GM18858 (cell line): ENCODE measurements around the gene FNIP2.
"Not testable (repeated sequence)": the region's sequence is repeated elsewhere in the genome, so short reads cannot be mapped to it uniquely, and the experiment has no call there.

Source experiments
- ATAC-seq: cut with Tn5 transposase; IDR thresholded peaks from one replicate; pipeline ENCODE4 v1.9.1; 2021; ENCODE audit not compliant: unreplicated experiment

FNIP2 gene

DNA sequence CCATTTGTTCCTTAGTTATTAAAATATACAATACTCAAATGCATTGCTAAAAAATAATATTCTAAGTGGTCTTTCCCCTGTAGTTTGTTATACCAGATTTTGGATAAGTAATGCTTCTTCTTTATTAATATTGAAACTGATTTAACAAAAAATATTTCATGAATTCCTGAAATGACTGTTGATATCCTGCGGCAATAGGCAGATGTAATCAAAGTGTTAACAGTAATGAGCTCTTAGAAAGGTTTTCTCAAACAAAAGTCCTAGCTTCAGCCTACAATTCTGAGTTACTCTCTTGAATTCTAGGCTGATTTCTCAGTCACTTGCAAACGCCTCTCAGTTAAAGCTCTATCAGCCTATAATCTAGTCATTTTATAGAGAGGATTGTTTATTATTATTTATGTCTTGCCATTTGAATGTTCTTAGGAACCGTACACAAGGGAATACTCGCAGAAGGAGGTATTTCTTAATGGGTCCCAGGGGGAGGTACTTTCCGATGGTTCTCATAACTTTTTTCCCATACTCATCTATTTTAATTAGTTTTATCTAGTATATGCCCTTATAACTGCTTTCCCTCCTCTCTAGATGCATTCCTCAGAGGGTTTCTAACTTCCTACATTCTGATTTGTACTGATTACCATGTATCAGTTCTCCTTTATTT is 96.8 kb downstream of the FNIP2 start:
- ATAC-seq, result no peak

DNA sequence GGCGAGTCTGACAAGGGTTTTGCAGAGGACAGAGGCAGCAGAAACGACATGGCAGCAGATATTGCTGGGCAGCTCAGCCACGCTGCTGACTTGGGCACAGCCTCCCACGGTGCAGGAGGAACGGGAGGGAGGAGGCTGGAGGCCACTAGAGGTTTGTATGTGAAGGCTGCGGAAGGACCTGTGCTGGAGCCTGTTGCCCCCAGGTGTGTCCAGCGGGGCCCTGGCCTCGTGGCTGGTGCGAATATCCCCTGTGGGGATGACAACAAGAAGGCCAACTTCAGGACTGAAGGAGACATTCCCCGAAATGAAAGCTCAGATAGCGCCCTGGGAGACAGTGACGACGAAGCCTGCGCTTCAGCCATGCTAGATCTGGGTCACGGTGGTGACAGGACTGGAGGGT is 100.2 kb downstream of the FNIP2 start:
- no peak for ATAC-seq

GRCh38 chr4:158869761-158870160 is 100.9 kb downstream of the FNIP2 start:
- ATAC-seq, result no peak

- no peak for ATAC-seq
Measured at GRCh38 chr4:158870282-158870625, 101.4 kb downstream of the FNIP2 start.

DNA sequence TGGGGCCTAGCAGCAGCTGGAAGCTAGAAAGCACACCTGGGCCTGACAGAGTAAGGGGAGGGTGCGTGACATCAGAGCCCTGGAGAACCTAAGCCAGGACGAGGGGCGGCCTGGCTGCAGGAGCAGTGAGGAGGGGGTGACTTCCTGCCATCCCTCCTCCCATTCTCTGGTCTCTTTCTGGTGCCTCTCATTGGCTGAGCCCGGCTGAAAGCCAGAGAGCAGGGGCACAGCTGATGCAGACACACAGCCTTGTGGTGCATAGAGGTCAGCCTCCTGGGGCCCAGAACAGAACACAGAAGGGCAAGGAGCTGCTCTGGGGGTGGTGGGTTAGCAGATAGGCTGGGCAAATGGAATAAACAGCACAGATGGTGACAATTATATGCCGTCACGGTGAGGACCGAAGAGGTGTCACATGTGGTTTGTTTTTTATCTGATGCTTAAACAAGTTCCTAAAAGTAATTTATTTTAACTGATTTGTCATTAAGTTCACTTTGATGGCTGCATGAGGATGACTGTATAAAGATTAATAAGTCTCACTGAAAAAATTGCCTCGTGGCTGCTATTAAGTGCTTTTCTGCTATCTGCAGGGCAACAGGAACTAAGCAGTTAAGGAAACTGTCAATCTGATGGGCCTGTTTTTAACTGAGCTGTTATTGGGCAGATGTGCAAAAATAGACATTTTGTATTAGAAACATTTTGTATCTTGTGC is 102.0 kb downstream of the FNIP2 start:
- no peak for ATAC-seq

DNA sequence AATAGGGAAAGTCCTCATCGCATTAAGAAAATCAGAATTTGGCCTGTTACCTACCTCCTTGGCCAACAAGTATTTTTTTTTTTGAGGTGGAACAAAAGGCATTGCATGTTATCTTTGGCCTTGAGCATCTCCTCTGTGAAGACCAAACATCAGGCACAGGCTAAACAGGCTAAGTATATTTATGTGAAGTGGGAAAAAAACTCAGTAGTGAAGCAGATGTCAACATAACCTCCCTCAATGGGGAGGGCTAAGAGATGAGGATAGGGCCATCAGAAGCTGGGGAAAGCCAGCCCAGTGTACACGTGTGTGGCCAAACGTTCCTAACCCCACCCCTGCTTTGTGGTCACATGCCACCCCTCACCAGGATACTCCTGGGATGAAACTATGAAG is 102.5 kb downstream of the FNIP2 start:
- no peak for ATAC-seq

- ATAC-seq, result no peak
Measured at GRCh38 chr4:158873795-158874401, 105.1 kb downstream of the FNIP2 start.

- ATAC-seq, result no peak
Measured at GRCh38 chr4:158875026-158875425, 106.2 kb downstream of the FNIP2 start.

- ATAC-seq, result no peak
Measured at GRCh38 chr4:158875455-158875854, 106.6 kb downstream of the FNIP2 start.

DNA sequence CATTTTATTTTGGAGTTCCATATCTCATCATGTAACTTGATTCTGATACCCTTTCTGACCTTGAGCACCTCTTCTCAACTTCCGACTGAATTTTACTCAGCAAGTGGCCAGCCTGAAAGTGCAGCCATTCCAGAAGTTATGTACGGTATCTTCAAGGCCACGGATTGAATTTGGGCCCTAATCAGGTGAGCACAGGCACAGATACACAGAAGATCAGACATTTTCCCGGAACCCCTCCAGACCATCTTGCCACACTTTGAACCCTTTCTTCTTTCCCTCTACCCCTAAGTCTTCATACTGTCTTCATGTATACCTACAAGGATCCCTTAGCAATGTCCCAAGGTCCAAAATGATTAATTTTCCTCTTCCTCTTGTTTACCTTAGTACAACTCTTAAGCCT is 108.2 kb downstream of the FNIP2 start:
- no peak for ATAC-seq

- not testable (repeated sequence) for ATAC-seq
Measured at GRCh38 chr4:158882142-158882541, 113.3 kb downstream of the FNIP2 start.

DNA sequence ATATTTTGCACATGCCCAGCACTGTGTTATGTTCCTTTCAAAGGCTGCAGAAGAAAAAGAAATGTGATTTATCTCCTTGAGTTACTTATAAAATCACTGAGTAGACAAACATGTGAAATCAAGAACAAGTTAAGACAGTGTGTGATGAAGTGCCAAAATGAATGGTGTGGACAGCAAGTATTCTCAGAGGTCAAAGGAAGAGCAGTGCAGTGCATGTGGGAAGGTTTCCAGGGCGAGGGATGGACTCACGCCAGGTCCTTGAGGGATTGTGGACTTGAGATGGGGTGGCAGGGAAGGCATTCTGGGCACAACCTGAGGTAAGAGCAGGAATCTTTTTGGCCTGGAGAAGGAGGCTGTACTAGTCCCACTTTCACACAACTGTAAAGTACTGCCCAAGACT is 115.5 kb downstream of the FNIP2 start:
- ATAC-seq, result no peak

- no peak for ATAC-seq
Measured at GRCh38 chr4:158885564-158885963, 116.7 kb downstream of the FNIP2 start.

GRCh38 chr4:158890294-158890693 is 121.5 kb downstream of the FNIP2 start:
- ATAC-seq, result no peak

DNA sequence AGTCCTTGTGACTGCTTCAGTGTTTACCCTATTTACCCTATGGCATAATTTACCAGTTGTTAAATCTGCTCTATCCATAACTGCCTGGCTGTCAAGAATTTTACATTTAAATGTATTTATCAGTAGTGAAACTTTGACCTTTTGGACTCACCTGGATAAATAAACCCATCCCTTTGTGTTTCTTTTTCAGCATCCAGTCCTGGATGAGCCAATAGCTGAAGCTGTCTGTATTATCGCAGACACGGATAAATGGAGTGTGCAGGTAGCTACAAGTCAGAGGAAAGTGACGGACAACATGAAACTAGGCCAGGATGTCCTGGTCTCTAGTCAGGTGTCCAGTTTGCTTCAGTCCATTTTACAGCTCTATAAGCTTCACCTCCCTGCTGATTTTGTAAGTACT is 122.4 kb downstream of the FNIP2 start:
- ATAC-seq, result no peak

DNA sequence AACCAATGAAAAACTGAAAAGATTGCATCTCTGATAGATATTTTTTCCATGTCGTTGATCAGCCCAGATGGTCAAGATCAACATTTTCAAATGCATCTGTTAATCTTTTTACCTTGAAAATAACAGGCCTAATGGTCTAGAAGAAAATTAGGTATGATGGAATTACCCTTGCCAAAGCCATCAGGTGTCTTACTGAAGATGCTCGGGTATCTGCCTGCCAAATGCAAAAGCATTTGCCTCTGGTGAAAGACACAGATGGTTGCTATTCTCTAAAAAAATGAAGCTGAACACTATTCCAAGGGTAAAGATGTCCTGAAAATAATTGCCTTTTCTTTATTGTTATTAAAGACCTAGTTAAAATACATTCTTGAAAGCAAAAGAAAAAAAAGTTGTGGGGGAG is 126.0 kb downstream of the FNIP2 start:
- ATAC-seq, result no peak

- no peak for ATAC-seq
Measured at GRCh38 chr4:158895797-158896576, 127.2 kb downstream of the FNIP2 start.

DNA sequence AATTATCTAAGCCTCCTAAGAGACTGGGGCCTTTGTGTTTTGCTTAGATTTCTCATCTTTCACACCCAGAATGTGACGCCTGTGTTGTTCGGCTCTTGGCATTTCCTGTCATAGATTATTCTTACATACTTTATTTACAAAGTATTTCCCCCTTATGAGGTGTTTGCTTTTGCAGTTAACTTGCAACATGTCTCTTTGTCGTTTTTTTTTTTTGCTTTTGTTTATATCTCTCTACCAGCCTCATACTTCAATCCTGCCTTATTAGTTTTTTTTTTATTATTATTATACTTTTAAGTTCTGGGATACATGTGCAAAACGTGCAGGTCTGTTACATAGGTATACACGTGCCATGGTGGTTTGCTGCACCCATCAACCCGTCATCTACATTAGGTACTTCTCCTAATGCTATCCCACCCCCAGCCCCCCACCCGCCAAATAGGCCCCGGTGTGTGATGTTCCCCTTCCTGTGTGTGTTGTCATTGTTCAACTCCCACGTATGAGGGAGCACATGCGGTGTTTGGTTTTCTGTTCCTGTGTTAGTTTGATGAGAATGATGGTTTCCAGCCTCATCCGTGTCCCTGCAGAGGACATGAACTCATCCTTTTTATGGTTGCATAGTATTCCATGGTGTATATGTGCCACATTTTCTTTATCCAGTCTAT is 127.9 kb downstream of the FNIP2 start:
- not testable (repeated sequence) for ATAC-seq

- ATAC-seq, result not testable (repeated sequence)
Measured at GRCh38 chr4:158900408-158900807, 131.6 kb downstream of the FNIP2 start.

DNA sequence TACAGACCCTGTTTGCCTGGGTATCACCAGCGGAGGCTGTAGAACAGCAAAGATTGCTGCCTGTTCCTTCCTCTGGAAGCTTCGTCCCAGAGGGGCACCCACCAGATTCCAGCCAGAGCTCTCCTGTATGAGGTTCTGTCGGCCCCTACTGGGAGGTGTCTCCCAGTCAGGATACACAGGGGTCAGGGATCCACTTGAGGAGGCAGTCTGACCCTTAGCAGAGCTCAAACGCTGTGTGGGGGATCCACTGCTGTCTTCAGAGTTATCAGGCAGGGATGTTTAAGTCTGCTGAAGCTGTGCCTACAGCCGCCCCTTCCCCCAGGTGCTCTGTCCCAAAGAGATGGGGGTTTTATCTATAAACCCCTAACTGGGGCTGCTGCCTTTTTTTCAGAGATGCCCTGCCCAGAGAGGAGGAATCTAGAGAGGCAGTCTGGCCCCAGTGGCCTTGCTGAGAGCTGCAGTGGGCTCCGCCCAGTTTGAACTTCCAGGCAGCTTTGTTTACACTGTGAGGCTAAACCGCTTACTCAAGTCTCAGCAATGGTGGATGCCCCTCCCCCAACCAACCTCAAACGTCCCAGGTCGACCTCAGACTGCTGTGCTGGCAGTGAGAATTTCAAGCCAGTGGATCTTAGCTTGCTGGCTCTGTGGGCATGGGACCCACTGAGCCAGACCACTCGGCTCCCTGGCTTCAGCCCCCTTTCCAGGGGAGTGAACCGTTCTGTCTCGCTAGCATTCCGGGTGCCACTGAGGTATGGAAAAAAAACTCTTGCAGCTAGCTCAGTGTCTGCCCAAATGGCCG is 133.7 kb downstream of the FNIP2 start:
- ATAC-seq, result not testable (repeated sequence)
